Nucleus accumbens (tissue), 56 donors: ENCODE data around the gene KIFC1.

Source experiments
- DNase-seq, 56 donors: peaks; one replicate each; lab custom pipeline; 2025; lab: John Stamatoyannopoulos, UW

The KIFC1 gene

GRCh38 chr6:33410050-33410710, 18.6 kb downstream of the KIFC1 start:
- peak; percentile 71 to 100 (median 97) for DNase-seq

GRCh38 chr6:33410711-33411631, 19.3 kb downstream of the KIFC1 start, which contains the start of gene PHF1:
Gene PHF1, plus strand, starts transcription at chr6:33411014. Its CDS starts 1,250 bp downstream, at chr6:33412264.
- peak in 30 of 56 donors; percentile 56 to 87 (median 76) for DNase-seq

- DNase-seq = no peak
Measured at GRCh38 chr6:33411632-33412005, 20.0 kb downstream of the KIFC1 start.

- no peak for DNase-seq
Measured at GRCh38 chr6:33412140-33413009, 20.8 kb downstream of the KIFC1 start.

GRCh38 chr6:33413241-33414120, 21.9 kb downstream of the KIFC1 start:
- no peak for DNase-seq

GRCh38 chr6:33414592-33415271, 23.1 kb downstream of the KIFC1 start:
- no peak for DNase-seq

- DNase-seq = no peak
Measured at GRCh38 chr6:33415831-33416230, 24.2 kb downstream of the KIFC1 start.

- no peak for DNase-seq
Measured at GRCh38 chr6:33416386-33417127, 24.9 kb downstream of the KIFC1 start.

- peak in 1 of 56 donors; percentile 43 for DNase-seq
Measured at GRCh38 chr6:33417128-33417902, 25.7 kb downstream of the KIFC1 start.

GRCh38 chr6:33417903-33418689, 26.5 kb downstream of the KIFC1 start, which contains the start of gene CUTA:
Gene CUTA, minus strand, starts transcription at chr6:33418107. Its CDS starts 107 bp downstream, at chr6:33418000.
- DNase-seq = peak; percentile 85 to 100 (median 100)

GRCh38 chr6:33418690-33419291, 27.2 kb downstream of the KIFC1 start:
- DNase-seq = no peak

GRCh38 chr6:33419580-33420490, 28.2 kb downstream of the KIFC1 start, which contains the start of gene SYNGAP1:
Gene SYNGAP1, plus strand, starts transcription at chr6:33420065. Its CDS starts 200 bp downstream, at chr6:33420265.
- DNase-seq = peak in 38 of 56 donors; percentile 10 to 76 (median 40)

- DNase-seq = no peak
Measured at GRCh38 chr6:33420491-33421343, 29.1 kb downstream of the KIFC1 start.

GRCh38 chr6:33421344-33421643, 29.7 kb downstream of the KIFC1 start:
- DNase-seq = no peak
